HL-60 (cell line): Measurements from ENCODE around the gene LMAN2.

ENCODE experiments used
- DNase-seq, 2 experiments: peaks; one replicate each; pipeline ENCODE4 v3.0.0-alpha.2; 2010 to 2020; ENCODE audit warnings: low read depth in 1 of 2, low spot score in 1 of 2
- H3K27ac ChIP-seq: fragments of 250-450 bp; sonication (Bioruptor Pico); replicated peaks from 2 replicates; pipeline ENCODE4 v1.5.1; 2020; ENCODE audit warnings: mild to moderate bottlenecking, moderate library complexity
- H3K27me3 ChIP-seq: fragments of 250-450 bp; sonication (Bioruptor Pico); 2 replicates; pipeline ENCODE4 v1.5.1; 2021; ENCODE audit warnings: mild to moderate bottlenecking, moderate library complexity; ENCODE audit not compliant: insufficient read depth, poor library complexity, severe bottlenecking
- H3K4me3 ChIP-seq: replicated peaks from 2 replicates; pipeline ENCODE4 v1.5.1; 2011; ENCODE audit warnings: mild to moderate bottlenecking, control low read depth, low read length; ENCODE audit not compliant: insufficient read depth
- CTCF ChIP-seq: IDR thresholded peaks from one replicate; pipeline ENCODE4 v1.5.1; 2011; ENCODE audit warnings: low read length, control low read depth, inconsistent platforms; ENCODE audit not compliant: insufficient read depth
- GABPA ChIP-seq: IDR thresholded peaks from 2 replicates; pipeline ENCODE4 v1.6.1; 2012; ENCODE audit warnings: low read depth
- POLR2AphosphoS5 ChIP-seq: IDR thresholded peaks from 2 replicates; pipeline ENCODE4 v1.6.1; 2012; ENCODE audit warnings: low read depth
- SPI1 ChIP-seq: IDR thresholded peaks from 2 replicates; pipeline ENCODE4 v1.6.1; 2012; ENCODE audit warnings: low read depth, mild to moderate bottlenecking, borderline replicate concordance
- TF ChIP-seq, protein P1 (sequence below): IDR thresholded peaks from 2 replicates; pipeline ENCODE4 v1.6.1; 2012; ENCODE audit warnings: low read depth; ENCODE audit not compliant: insufficient replicate concordance

The LMAN2 gene

GRCh38 chr5:177396807-177397206, 45.3 kb upstream of the LMAN2 start:
- TF ChIP-seq SPI1 = no peak
- no peak for TF ChIP-seq CTCF
- TF ChIP-seq, protein P1, sequence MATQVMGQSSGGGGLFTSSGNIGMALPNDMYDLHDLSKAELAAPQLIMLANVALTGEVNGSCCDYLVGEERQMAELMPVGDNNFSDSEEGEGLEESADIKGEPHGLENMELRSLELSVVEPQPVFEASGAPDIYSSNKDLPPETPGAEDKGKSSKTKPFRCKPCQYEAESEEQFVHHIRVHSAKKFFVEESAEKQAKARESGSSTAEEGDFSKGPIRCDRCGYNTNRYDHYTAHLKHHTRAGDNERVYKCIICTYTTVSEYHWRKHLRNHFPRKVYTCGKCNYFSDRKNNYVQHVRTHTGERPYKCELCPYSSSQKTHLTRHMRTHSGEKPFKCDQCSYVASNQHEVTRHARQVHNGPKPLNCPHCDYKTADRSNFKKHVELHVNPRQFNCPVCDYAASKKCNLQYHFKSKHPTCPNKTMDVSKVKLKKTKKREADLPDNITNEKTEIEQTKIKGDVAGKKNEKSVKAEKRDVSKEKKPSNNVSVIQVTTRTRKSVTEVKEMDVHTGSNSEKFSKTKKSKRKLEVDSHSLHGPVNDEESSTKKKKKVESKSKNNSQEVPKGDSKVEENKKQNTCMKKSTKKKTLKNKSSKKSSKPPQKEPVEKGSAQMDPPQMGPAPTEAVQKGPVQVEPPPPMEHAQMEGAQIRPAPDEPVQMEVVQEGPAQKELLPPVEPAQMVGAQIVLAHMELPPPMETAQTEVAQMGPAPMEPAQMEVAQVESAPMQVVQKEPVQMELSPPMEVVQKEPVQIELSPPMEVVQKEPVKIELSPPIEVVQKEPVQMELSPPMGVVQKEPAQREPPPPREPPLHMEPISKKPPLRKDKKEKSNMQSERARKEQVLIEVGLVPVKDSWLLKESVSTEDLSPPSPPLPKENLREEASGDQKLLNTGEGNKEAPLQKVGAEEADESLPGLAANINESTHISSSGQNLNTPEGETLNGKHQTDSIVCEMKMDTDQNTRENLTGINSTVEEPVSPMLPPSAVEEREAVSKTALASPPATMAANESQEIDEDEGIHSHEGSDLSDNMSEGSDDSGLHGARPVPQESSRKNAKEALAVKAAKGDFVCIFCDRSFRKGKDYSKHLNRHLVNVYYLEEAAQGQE = no peak
- TF ChIP-seq POLR2AphosphoS5 = no peak
- TF ChIP-seq GABPA = no peak
- no peaks in the 10 kb centered on the region for H3K27me3 ChIP-seq
- no peak overlapping the region for H3K27ac ChIP-seq
- no peak for DNase-seq
- H3K4me3 ChIP-seq = no peak overlapping the region

GRCh38 chr5:177396078-177396477, 44.6 kb upstream of the LMAN2 start:
- no peak overlapping the region for H3K27ac ChIP-seq
- no peak for TF ChIP-seq POLR2AphosphoS5
- no peak for TF ChIP-seq GABPA
- TF ChIP-seq, protein P1 = no peak
- DNase-seq = no peak
- no peaks in the 10 kb centered on the region for H3K27me3 ChIP-seq
- no peak overlapping the region for H3K4me3 ChIP-seq

DNA sequence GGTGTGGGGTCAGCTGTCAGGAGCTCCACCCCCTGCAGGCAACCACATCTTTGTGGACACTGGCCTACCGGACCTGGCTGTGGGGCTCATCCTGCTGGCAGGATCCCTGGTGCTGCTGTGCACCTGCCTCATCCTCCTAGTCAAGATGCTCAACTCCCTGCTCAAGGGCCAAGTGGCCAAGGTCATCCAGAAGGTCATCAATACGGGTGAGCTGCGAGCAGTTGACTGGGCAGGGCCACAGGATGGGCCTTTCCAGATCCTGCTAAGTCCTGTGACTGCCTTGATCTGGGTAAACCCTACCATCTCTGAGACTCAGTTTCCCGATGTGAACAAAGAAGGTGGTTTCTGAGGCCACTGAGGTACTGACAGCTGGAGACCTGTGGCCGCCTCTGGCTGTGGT, 42.5 kb upstream of the LMAN2 start:
- Histone ChIP-seq H3K27ac (no peak overlapping the region), H3K27me3 (no peaks in the 10 kb centered on the region), H3K4me3 (no peak overlapping the region)
- TF ChIP-seq SPI1 (no peak), GABPA (no peak), CTCF (no peak), POLR2AphosphoS5 (no peak)
- TF ChIP-seq, protein P1 = no peak
- no peak for DNase-seq
